GOT3 (cell line): ENCODE results near the gene PDE6B.
"Not testable (repeated sequence)": the region's sequence is repeated elsewhere in the genome, so short reads cannot be mapped to it uniquely, and the experiment has no call there.

Experiments
- DNase-seq: peaks from one replicate; lab custom pipeline; 2025; ENCODE audit warnings: mixed read lengths; lab: John Stamatoyannopoulos, UW

Gene PDE6B

GRCh38 chr4:656436-657337 is 31.3 kb downstream of the PDE6B start:
- no peak for DNase-seq

- no peak for DNase-seq
These were observed 32.0 kb downstream of the PDE6B start for GRCh38 chr4:657338-657833.

- no peak for DNase-seq
These were observed 32.7 kb downstream of the PDE6B start for GRCh38 chr4:657834-658667.

GRCh38 chr4:658681-659667 is 33.6 kb downstream of the PDE6B start:
- no peak for DNase-seq

GRCh38 chr4:659851-660250 is 34.5 kb downstream of the PDE6B start:
- DNase-seq = no peak

- no peak for DNase-seq
These were observed 35.0 kb downstream of the PDE6B start for GRCh38 chr4:660401-660800.

GRCh38 chr4:661231-661630 is 35.9 kb downstream of the PDE6B start:
- no peak for DNase-seq

GRCh38 chr4:661881-662761 is 36.7 kb downstream of the PDE6B start:
- DNase-seq = no peak

GRCh38 chr4:663046-663437 is 37.7 kb downstream of the PDE6B start:
- DNase-seq = no peak

GRCh38 chr4:663438-664428 is 38.4 kb downstream of the PDE6B start:
- DNase-seq = no peak

- no peak for DNase-seq
These were observed 39.4 kb downstream of the PDE6B start for GRCh38 chr4:664713-665231.

GRCh38 chr4:665381-665750 is 40.0 kb downstream of the PDE6B start:
- no peak for DNase-seq

GRCh38 chr4:665751-666435 is 40.5 kb downstream of the PDE6B start:
- DNase-seq = no peak

GRCh38 chr4:666436-666810 is 41.0 kb downstream of the PDE6B start:
- DNase-seq = no peak

- no peak for DNase-seq
These were observed 41.6 kb downstream of the PDE6B start for GRCh38 chr4:666822-667544.

GRCh38 chr4:667545-667925 is 42.2 kb downstream of the PDE6B start:
- no peak for DNase-seq

- not testable (repeated sequence) for DNase-seq
These were observed 42.8 kb downstream of the PDE6B start for GRCh38 chr4:668219-668618.
